ENCODE results near the gene IMMP2L. TPM values are rescaled to one million over a fixed set of nuclear protein-coding genes. Genes with fewer than 3 reads are reported as not detected.
"Not testable (repeated sequence)": the region's sequence is repeated elsewhere in the genome, so short reads cannot be mapped to it uniquely, and the experiment has no call there.

Gene IMMP2L
- total RNA-seq, 1 donor from 2014 or later, result 59.6 TPM

DNA sequence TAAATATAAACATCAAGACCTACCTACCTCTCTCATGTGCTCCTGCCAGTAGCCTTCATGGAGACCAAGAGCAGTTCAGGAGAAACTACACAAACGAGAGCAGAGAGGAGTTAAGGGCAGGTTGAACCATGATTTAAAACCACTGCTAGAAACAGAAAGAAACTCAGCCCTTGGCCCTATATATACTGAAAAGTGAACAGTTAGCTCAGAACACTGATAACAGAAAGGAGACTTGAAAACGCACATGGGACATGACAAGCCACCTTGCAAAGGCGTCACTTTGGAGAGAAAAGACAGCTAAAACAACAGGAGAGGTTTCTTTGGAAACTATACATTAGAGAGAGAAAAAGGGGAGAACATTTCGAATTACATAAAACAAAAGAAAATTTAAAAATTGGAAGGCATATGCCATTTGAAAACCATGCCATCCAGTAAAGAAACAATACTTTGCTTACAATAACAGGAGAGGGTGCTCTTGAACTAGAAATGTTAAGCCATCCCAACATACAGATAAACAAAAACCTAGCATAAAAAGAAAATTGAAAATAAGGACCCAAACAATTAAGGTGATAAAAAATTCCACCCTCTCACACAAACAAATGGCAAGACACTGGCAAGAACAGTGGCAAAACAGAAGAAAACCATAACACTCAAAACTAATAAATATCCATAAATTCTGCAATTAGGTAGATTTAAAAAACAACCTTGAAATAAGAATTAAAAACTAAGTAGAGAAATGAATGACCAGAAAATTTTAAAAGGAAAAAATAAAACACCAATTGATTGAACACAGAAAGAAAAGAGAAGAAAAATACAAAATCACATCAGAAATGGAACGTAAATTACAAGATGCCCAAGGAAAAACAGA, 232.7 kb downstream of the IMMP2L start:
- Mint-ChIP-seq H3K36me3 (peaks cover 3% of the 10 kb centered on the region), H3K4me1 (no peaks in the 10 kb centered on the region), H3K9me3 (peaks cover 26% of the 10 kb centered on the region), H3K27ac (no peak overlapping the region), H3K27me3 (ENCODE audit: low read depth) (no peaks in the 10 kb centered on the region), H3K4me3 (no peak overlapping the region)
- no peak for TF ChIP-seq CTCF (IDR thresholded peaks at IDR 0.05; ENCODE audit: unreplicated experiment)
- DNase-seq (ENCODE audit: low spot score in 2 of 2, unreplicated experiment in 2 of 2), result no peak

- TF ChIP-seq CTCF (IDR thresholded peaks at IDR 0.05; ENCODE audit: unreplicated experiment), result no peak
- H3K27ac Mint-ChIP-seq, result no peak overlapping the region
- H3K9me3 Mint-ChIP-seq, result peaks cover 21% of the 10 kb centered on the region
- H3K4me3 Mint-ChIP-seq, result no peak overlapping the region
- H3K4me1 Mint-ChIP-seq, result no peaks in the 10 kb centered on the region
- DNase-seq (ENCODE audit: low spot score in 2 of 2, unreplicated experiment in 2 of 2), result no peak
- peaks cover 3% of the 10 kb centered on the region for H3K36me3 Mint-ChIP-seq
- no peaks in the 10 kb centered on the region for H3K27me3 Mint-ChIP-seq (ENCODE audit: low read depth)
These were observed 233.8 kb downstream of the IMMP2L start for GRCh38 chr7:111328487-111328886.

- Mint-ChIP-seq H3K4me3 (no peak overlapping the region), H3K27ac (no peak overlapping the region), H3K4me1 (no peaks in the 10 kb centered on the region), H3K27me3 (ENCODE audit: low read depth) (no peaks in the 10 kb centered on the region), H3K9me3 (peaks cover 3% of the 10 kb centered on the region), H3K36me3 (no peaks in the 10 kb centered on the region)
- TF ChIP-seq CTCF (IDR thresholded peaks at IDR 0.05; ENCODE audit: unreplicated experiment), result no peak
- DNase-seq (ENCODE audit: low spot score in 2 of 2, unreplicated experiment in 2 of 2), result no peak
These were observed 237.5 kb downstream of the IMMP2L start for GRCh38 chr7:111324776-111325175.

DNA sequence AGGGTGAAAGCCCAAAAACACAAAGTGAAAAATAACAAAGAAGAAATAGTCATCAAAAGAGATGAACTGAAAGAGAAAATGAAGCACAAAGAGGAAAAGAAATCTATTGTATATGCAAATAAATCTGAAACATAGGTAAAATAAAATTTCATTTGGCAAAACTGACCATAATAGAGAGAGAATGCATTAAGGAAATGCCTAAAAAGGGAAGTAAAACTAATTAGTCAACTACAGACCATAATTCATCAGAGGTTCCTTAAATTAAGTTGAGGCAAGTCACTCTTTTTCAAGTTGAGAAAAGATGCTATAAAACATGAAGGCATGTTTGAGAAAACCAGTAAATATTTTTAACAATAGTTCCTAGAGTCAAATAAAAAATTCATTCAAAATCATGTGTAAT, 238.1 kb downstream of the IMMP2L start:
- Mint-ChIP-seq H3K36me3 (no peaks in the 10 kb centered on the region), H3K27ac (no peak overlapping the region), H3K4me1 (no peaks in the 10 kb centered on the region), H3K9me3 (peaks cover 3% of the 10 kb centered on the region), H3K4me3 (no peak overlapping the region), H3K27me3 (ENCODE audit: low read depth) (no peaks in the 10 kb centered on the region)
- no peak for TF ChIP-seq CTCF (IDR thresholded peaks at IDR 0.05; ENCODE audit: unreplicated experiment)
- DNase-seq (ENCODE audit: low spot score in 2 of 2, unreplicated experiment in 2 of 2), result no peak

DNA sequence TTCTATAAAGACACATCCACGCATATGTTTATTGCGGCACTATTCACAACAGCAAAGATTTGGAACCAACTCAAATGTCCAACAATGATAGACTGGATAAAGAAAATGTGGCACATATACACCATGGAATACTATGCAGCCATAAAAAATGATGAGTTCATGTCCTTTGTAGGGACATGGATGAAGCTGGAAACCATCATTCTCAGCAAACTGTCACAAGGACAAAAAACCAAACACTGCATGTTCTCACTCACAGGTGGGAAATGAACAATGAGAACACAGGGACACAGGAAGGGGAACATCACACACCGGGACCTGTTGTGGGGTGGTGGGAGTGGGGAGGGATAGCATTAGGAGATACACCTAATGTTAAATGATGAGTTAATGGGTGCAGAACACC, 238.6 kb downstream of the IMMP2L start:
- H3K4me1 Mint-ChIP-seq; H3K4me3 Mint-ChIP-seq; H3K27ac Mint-ChIP-seq; DNase-seq (ENCODE audit: low spot score in 2 of 2, unreplicated experiment in 2 of 2); H3K9me3 Mint-ChIP-seq; H3K27me3 Mint-ChIP-seq (ENCODE audit: low read depth); H3K36me3 Mint-ChIP-seq: not testable (repeated sequence)

DNA sequence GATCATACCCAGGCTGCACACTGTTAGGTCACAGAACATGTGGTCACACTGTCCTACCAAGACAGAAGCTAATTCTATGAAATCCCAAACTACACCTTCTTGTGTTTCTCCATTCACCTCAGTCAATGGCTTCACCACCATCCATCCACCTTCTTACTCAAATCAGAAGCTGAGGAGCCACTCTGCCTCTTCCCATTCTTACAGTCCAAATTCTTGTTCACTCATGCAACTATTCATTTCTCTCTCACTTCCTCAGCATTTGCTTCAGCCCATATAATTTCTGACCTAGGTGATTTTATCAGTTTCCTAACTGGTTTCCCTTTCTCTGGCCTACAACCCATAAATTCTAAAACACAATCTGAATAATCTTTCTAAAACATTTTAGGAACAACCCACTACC, 242.2 kb downstream of the IMMP2L start:
- DNase-seq (ENCODE audit: low spot score in 2 of 2, unreplicated experiment in 2 of 2), result no peak
- H3K36me3 Mint-ChIP-seq, result no peaks in the 10 kb centered on the region
- H3K9me3 Mint-ChIP-seq, result peaks cover 9% of the 10 kb centered on the region
- H3K4me3 Mint-ChIP-seq, result no peak overlapping the region
- no peak for TF ChIP-seq CTCF (IDR thresholded peaks at IDR 0.05; ENCODE audit: unreplicated experiment)
- H3K4me1 Mint-ChIP-seq, result no peaks in the 10 kb centered on the region
- H3K27ac Mint-ChIP-seq, result no peak overlapping the region
- H3K27me3 Mint-ChIP-seq (ENCODE audit: low read depth), result no peaks in the 10 kb centered on the region

All from mesothelial cell of epicardium (in vitro differentiated cells).